Keratinocyte (primary cell): Measurements from ENCODE around the gene OR14J1. TPM values are rescaled to one million over a fixed set of nuclear protein-coding genes. Genes with fewer than 3 reads are reported as not detected.

ENCODE experiments used
- DNase-seq: peaks from one replicate; pipeline ENCODE4 v3.0.0-alpha.2; 2011; ENCODE audit warnings: low read depth, missing footprints, low spot score
- FAIRE-seq: peaks from 2 replicates; lab custom pipeline; 2011; peaks lifted over from hg19 to GRCh38; lab: Jason Lieb, UNC
- H2AFZ ChIP-seq: 2 replicates; pipeline ENCODE4 v1.6.0; 2012; ENCODE audit warnings: low read length, control low read depth, inconsistent platforms; ENCODE audit not compliant: control insufficient read depth
- H3K27ac ChIP-seq: 2 replicates; pipeline ENCODE4 v1.5.1; 2011; ENCODE audit warnings: low read length; ENCODE audit not compliant: control insufficient read depth, insufficient read depth
- H3K27me3 ChIP-seq: 3 replicates; pipeline ENCODE4 v1.6.0; 2011; ENCODE audit warnings: low read length; ENCODE audit not compliant: control insufficient read depth, insufficient read depth; ENCODE audit errors: extremely low read depth
- H3K36me3 ChIP-seq, 2 experiments: 2 replicates in 1 of 2; 3 replicates in 1 of 2; pipeline ENCODE4 v1.5.1; 2011; ENCODE audit warnings: low read length in 2 of 2, mild to moderate bottlenecking in 1 of 2; ENCODE audit not compliant: control insufficient read depth in 2 of 2, insufficient read depth in 2 of 2; ENCODE audit errors: extremely low read depth in 1 of 2
- H3K4me1 ChIP-seq: 3 replicates; pipeline ENCODE4 v1.5.1; 2011; ENCODE audit warnings: low read length; ENCODE audit not compliant: control insufficient read depth, insufficient read depth; ENCODE audit errors: extremely low read depth
- H3K4me2 ChIP-seq: 3 replicates; pipeline ENCODE4 v1.6.0; 2011; ENCODE audit warnings: low read depth, low read length; ENCODE audit not compliant: control insufficient read depth, insufficient read depth; ENCODE audit errors: extremely low read depth
- H3K4me3 ChIP-seq, 3 experiments: fragments of 200-600 bp in 1 of 3; sonication (generic) in 1 of 3; 2 replicates in 2 of 3; 3 replicates in 1 of 3; pipeline ENCODE4 v1.5.1; 2011 to 2016; ENCODE audit warnings: low read length in 3 of 3, mild to moderate bottlenecking in 3 of 3, control low read depth in 2 of 3, inconsistent platforms in 1 of 3, low read depth in 1 of 3, mixed read lengths in 1 of 3, mixed run types in 1 of 3, moderate library complexity in 1 of 3; ENCODE audit not compliant: control insufficient read depth in 2 of 3, insufficient read depth in 2 of 3; ENCODE audit errors: extremely low read depth in 1 of 3
- H3K79me2 ChIP-seq: 2 replicates; pipeline ENCODE4 v1.6.0; 2012; ENCODE audit warnings: low read length; ENCODE audit not compliant: control insufficient read depth, insufficient read depth
- H3K9ac ChIP-seq: 3 replicates; pipeline ENCODE4 v1.6.0; 2011; ENCODE audit warnings: low read length; ENCODE audit not compliant: control insufficient read depth, insufficient read depth; ENCODE audit errors: extremely low read depth
- H3K9me1 ChIP-seq: 3 replicates; pipeline ENCODE4 v1.6.0; 2011; ENCODE audit warnings: low read length; ENCODE audit not compliant: control insufficient read depth, insufficient read depth; ENCODE audit errors: extremely low read depth
- H3K9me3 ChIP-seq: 2 replicates; pipeline ENCODE4 v1.5.1; 2012; ENCODE audit warnings: low read depth, low read length; ENCODE audit not compliant: control insufficient read depth
- H4K20me1 ChIP-seq: 3 replicates; pipeline ENCODE4 v1.6.0; 2011; ENCODE audit warnings: low read length; ENCODE audit not compliant: control insufficient read depth, insufficient read depth; ENCODE audit errors: extremely low read depth
- EZH2 ChIP-seq: IDR thresholded peaks from one replicate; pipeline ENCODE4 v1.6.1; 2012; ENCODE audit warnings: inconsistent platforms, mild to moderate bottlenecking, low read length, moderate library complexity
- dilution Hi-C: fragments of 300-500 bp; cut with MboI; formaldehyde crosslinking; loops from one replicate; pipeline ENCODE4 v1.7.0; 2020; ENCODE audit warnings: low sequenced_read_pairs; ENCODE audit not compliant: extremely low pct_ligation_motif_present
- polyA plus RNA-seq, 5 experiments: library from polyadenylated mRNA; depleted of rRNA in 3 of 5; stranded (reverse) in 3 of 5; stranded (forward) in 1 of 5; unstranded in 1 of 5; fragments of >200 nt; gene quantifications; 1 replicate in 1 of 5; 2 replicates in 3 of 5; 3 replicates in 1 of 5; pipeline versions ENCODE4 v1.2.1 to v1.2.3, GENCODE V29; 2011 to 2012; ENCODE audit warnings: missing spikeins in 2 of 5, low read depth in 1 of 5, low replicate concordance in 1 of 5
- TF ChIP-seq, protein P1 (sequence below), 3 experiments: IDR thresholded peaks in 1 of 3; conservative IDR thresholded peaks in 1 of 3; optimal IDR thresholded peaks in 1 of 3; 2 replicates in 2 of 3; 3 replicates in 1 of 3; pipeline versions ENCODE3 to v1.5.1; 2011; ENCODE audit warnings: low read length in 3 of 3, mild to moderate bottlenecking in 3 of 3, moderate library complexity in 2 of 3, control low read depth in 1 of 3, inconsistent platforms in 1 of 3; ENCODE audit not compliant: insufficient read depth in 2 of 3; ENCODE audit errors: extremely low read depth in 1 of 3

Gene OR14J1
- polyA plus RNA-seq, 1 donor (not counting 4 experiments of a cell fraction or from before 2014, with no cell fraction given), result not detected

GRCh38 chr6:29295181-29295585 is 6.3 kb upstream of the OR14J1 start:
- FAIRE-seq (no peak), DNase-seq (no peak)
- H3K9me1 ChIP-seq, result no peaks in the 10 kb centered on the region
- no peaks in the 10 kb centered on the region for H3K36me3 ChIP-seq
- H3K79me2 ChIP-seq, result no peaks in the 10 kb centered on the region
- H3K4me1 ChIP-seq, result no peaks in the 10 kb centered on the region
- H3K27me3 ChIP-seq, result no peaks in the 10 kb centered on the region
- TF ChIP-seq, protein P1, sequence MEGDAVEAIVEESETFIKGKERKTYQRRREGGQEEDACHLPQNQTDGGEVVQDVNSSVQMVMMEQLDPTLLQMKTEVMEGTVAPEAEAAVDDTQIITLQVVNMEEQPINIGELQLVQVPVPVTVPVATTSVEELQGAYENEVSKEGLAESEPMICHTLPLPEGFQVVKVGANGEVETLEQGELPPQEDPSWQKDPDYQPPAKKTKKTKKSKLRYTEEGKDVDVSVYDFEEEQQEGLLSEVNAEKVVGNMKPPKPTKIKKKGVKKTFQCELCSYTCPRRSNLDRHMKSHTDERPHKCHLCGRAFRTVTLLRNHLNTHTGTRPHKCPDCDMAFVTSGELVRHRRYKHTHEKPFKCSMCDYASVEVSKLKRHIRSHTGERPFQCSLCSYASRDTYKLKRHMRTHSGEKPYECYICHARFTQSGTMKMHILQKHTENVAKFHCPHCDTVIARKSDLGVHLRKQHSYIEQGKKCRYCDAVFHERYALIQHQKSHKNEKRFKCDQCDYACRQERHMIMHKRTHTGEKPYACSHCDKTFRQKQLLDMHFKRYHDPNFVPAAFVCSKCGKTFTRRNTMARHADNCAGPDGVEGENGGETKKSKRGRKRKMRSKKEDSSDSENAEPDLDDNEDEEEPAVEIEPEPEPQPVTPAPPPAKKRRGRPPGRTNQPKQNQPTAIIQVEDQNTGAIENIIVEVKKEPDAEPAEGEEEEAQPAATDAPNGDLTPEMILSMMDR (optimal IDR thresholded peaks at IDR 0.05 in 1 of 3, IDR thresholded peaks at IDR 0.05 in 1 of 3, conservative IDR thresholded peaks at IDR 0.05 in 1 of 3; ENCODE audit: extremely low read depth in 1 of 3, insufficient read depth in 2 of 3, low read length in 3 of 3), result no peak
- no peak for TF ChIP-seq EZH2
- no peak overlapping the region for H3K27ac ChIP-seq
- no peaks in the 10 kb centered on the region for H3K9me3 ChIP-seq
- dilution Hi-C loops, result no loop called here
- no peak overlapping the region for H3K4me2 ChIP-seq
- H3K9ac ChIP-seq, result no peak overlapping the region
- no peak overlapping the region for H3K4me3 ChIP-seq
- H4K20me1 ChIP-seq, result no peaks in the 10 kb centered on the region
- no peak overlapping the region for H2AFZ ChIP-seq

DNA sequence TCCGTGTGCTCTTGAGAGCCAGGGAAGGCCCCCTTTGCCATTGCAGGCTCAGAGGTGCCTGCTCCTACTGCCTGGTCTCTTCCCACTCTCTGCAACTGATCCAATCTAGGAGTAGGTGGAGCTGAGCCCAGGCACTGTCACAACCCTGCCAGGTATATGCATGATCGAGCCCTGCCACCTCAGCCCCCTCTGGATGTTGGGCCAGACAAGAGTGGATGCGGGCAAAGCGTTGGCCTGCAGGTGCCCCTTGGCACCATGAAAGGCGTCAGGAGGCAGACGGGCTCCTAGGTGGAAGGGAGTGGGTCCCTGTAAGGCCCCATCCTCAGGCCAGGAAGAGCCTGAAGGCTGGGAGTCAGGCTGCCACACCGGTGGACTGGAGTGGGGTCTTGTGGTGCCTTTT is 5.9 kb upstream of the OR14J1 start:
- no peak for FAIRE-seq
- Histone ChIP-seq H3K9me1 (no peaks in the 10 kb centered on the region), H2AFZ (no peak overlapping the region), H3K9me3 (no peaks in the 10 kb centered on the region), H4K20me1 (no peaks in the 10 kb centered on the region), H3K79me2 (no peaks in the 10 kb centered on the region), H3K4me2 (no peak overlapping the region), H3K9ac (no peak overlapping the region), H3K27me3 (no peaks in the 10 kb centered on the region), H3K27ac (no peak overlapping the region), H3K4me3 (no peak overlapping the region), H3K4me1 (no peaks in the 10 kb centered on the region), H3K36me3 (no peaks in the 10 kb centered on the region)
- TF ChIP-seq EZH2, result no peak
- TF ChIP-seq, protein P1 (optimal IDR thresholded peaks at IDR 0.05 in 1 of 3, IDR thresholded peaks at IDR 0.05 in 1 of 3, conservative IDR thresholded peaks at IDR 0.05 in 1 of 3; ENCODE audit: extremely low read depth in 1 of 3, insufficient read depth in 2 of 3, low read length in 3 of 3), result no peak
- DNase-seq, result no peak
- dilution Hi-C loops, result no loop called here
